ENCODE results near the gene MTA1.

DNA sequence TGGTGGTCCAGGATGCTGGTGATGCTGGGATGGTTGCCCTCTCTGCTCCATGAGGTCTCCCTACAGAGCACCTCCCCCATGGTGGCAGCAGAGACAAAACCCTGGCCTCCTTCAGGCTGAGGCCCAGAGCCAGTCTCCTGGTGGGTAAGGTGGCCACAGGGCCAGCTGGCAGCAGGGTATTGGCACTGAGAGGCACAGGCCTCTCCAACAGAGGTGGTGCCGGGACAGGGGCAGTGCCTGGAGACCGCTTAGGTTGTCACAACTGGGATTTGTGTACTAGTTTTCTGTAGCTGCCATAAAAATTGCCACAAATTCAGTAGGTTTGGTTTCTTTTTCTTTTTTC, 6.1 kb upstream of the MTA1 start:
- no peak for TF ChIP-seq POLR2A (IDR thresholded peaks at IDR 0.05)
- TF ChIP-seq, protein P1, sequence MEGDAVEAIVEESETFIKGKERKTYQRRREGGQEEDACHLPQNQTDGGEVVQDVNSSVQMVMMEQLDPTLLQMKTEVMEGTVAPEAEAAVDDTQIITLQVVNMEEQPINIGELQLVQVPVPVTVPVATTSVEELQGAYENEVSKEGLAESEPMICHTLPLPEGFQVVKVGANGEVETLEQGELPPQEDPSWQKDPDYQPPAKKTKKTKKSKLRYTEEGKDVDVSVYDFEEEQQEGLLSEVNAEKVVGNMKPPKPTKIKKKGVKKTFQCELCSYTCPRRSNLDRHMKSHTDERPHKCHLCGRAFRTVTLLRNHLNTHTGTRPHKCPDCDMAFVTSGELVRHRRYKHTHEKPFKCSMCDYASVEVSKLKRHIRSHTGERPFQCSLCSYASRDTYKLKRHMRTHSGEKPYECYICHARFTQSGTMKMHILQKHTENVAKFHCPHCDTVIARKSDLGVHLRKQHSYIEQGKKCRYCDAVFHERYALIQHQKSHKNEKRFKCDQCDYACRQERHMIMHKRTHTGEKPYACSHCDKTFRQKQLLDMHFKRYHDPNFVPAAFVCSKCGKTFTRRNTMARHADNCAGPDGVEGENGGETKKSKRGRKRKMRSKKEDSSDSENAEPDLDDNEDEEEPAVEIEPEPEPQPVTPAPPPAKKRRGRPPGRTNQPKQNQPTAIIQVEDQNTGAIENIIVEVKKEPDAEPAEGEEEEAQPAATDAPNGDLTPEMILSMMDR (IDR thresholded peaks at IDR 0.05) = no peak

Data from heart left ventricle (tissue), 13 donors.